CD14-positive monocyte (primary cell): ENCODE data around the gene FXYD1. TPM values are rescaled to one million over a fixed set of nuclear protein-coding genes. Genes with fewer than 3 reads are reported as not detected.

Experiments
- DNase-seq, 3 donors: peaks; one replicate each; pipeline ENCODE4 v3.0.0-alpha.2; 2011 to 2022
- H2AFZ ChIP-seq: 2 replicates; pipeline ENCODE4 v1.6.0; 2012; ENCODE audit warnings: mild to moderate bottlenecking, low read depth, low read length, inconsistent platforms; ENCODE audit not compliant: insufficient read depth, poor library complexity, severe bottlenecking
- H3K27ac ChIP-seq, 2 donors: 1 replicate in 1 of 2; 2 replicates in 1 of 2; pipeline ENCODE4 v1.5.1; 2012 to 2013; ENCODE audit warnings: low read length in 2 of 2, control low read depth in 1 of 2, inconsistent platforms in 1 of 2, low read depth in 1 of 2, mild to moderate bottlenecking in 1 of 2
- H3K27me3 ChIP-seq, 2 donors: one replicate each; pipeline versions ENCODE4 v1.6.0 to v1.6.1; 2011 to 2013; ENCODE audit warnings: low read length in 2 of 2; ENCODE audit not compliant: control insufficient read depth in 2 of 2, insufficient read depth in 2 of 2
- H3K36me3 ChIP-seq, 2 donors: replicated peaks in 1 of 2; 1 replicate in 1 of 2; 2 replicates in 1 of 2; pipeline versions ENCODE4 v1.5.1 to v1.6.1; 2012 to 2013; ENCODE audit warnings: low read length in 2 of 2, control low read depth in 1 of 2, inconsistent platforms in 1 of 2, mild to moderate bottlenecking in 1 of 2; ENCODE audit not compliant: insufficient read depth in 2 of 2, control insufficient read depth in 1 of 2
- H3K4me1 ChIP-seq, 2 donors: 1 replicate in 1 of 2; 2 replicates in 1 of 2; pipeline versions ENCODE4 v1.5.1 to v1.6.1; 2012 to 2013; ENCODE audit warnings: low read length in 2 of 2, control low read depth in 1 of 2, inconsistent platforms in 1 of 2, mild to moderate bottlenecking in 1 of 2, moderate library complexity in 1 of 2; ENCODE audit not compliant: insufficient read depth in 2 of 2, control insufficient read depth in 1 of 2
- H3K4me2 ChIP-seq: replicated peaks from 2 replicates; pipeline ENCODE3; 2012; ENCODE audit warnings: low read length, moderate library complexity, mild to moderate bottlenecking; ENCODE audit not compliant: poor library complexity, severe bottlenecking; ENCODE audit errors: extremely low read depth
- H3K4me3 ChIP-seq, 3 experiments: fragments of 200-600 bp in 1 of 3; sonication (generic) in 1 of 3; replicated peaks in 1 of 3; 1 replicate in 2 of 3; 2 replicates in 1 of 3; pipeline ENCODE4 v1.5.1; 2011 to 2013; ENCODE audit warnings: low read length in 3 of 3, mild to moderate bottlenecking in 3 of 3, control low read depth in 2 of 3, low read depth in 2 of 3, inconsistent platforms in 1 of 3, moderate library complexity in 1 of 3
- H3K79me2 ChIP-seq: 2 replicates; pipeline ENCODE4 v1.6.0; 2012; ENCODE audit warnings: mild to moderate bottlenecking, control low read depth, inconsistent platforms, low read length, moderate library complexity; ENCODE audit not compliant: insufficient read depth
- H3K9ac ChIP-seq: 2 replicates; pipeline ENCODE4 v1.6.0; 2017; ENCODE audit warnings: low read length, mild to moderate bottlenecking; ENCODE audit not compliant: insufficient read depth, poor library complexity, severe bottlenecking
- H3K9me3 ChIP-seq, 2 donors: replicated peaks in 1 of 2; 1 replicate in 1 of 2; 2 replicates in 1 of 2; pipeline versions ENCODE4 v1.5.1 to v1.6.1; 2012 to 2013; ENCODE audit warnings: low read length in 2 of 2, control low read depth in 1 of 2; ENCODE audit not compliant: control insufficient read depth in 1 of 2, insufficient read depth in 1 of 2
- H4K20me1 ChIP-seq: 2 replicates; pipeline ENCODE4 v1.6.0; 2012; ENCODE audit warnings: mild to moderate bottlenecking, low read length, control low read depth, moderate library complexity; ENCODE audit not compliant: insufficient read depth
- H3K27ac Mint-ChIP-seq, 7 donors: one replicate each; pipeline ENCODE4 v1.8.0; 2020; ENCODE audit warnings: mild to moderate bottlenecking in 7 of 7, mixed read lengths in 7 of 7, moderate library complexity in 6 of 7, inconsistent platforms in 2 of 7
- H3K27me3 Mint-ChIP-seq, 3 donors: one replicate each; pipeline ENCODE4 v1.8.0; 2021 to 2022; ENCODE audit warnings: low read depth in 3 of 3, mild to moderate bottlenecking in 3 of 3, mixed read lengths in 3 of 3, moderate library complexity in 3 of 3, inconsistent platforms in 1 of 3
- H3K36me3 Mint-ChIP-seq, 2 donors: one replicate each; pipeline ENCODE4 v1.8.0; 2020; ENCODE audit warnings: mixed read lengths in 2 of 2, inconsistent platforms in 1 of 2, mild to moderate bottlenecking in 1 of 2
- H3K4me1 Mint-ChIP-seq: one replicate; pipeline ENCODE4 v1.8.0; 2020; ENCODE audit warnings: mild to moderate bottlenecking, mixed read lengths
- H3K4me3 Mint-ChIP-seq, 2 donors: one replicate each; pipeline ENCODE4 v1.8.0; 2020; ENCODE audit warnings: mild to moderate bottlenecking in 2 of 2, mixed read lengths in 2 of 2, moderate library complexity in 1 of 2
- H3K9me3 Mint-ChIP-seq, 7 donors: one replicate each; pipeline ENCODE4 v1.8.0; 2020 to 2022; ENCODE audit warnings: mixed read lengths in 7 of 7, mild to moderate bottlenecking in 6 of 7, moderate library complexity in 6 of 7, inconsistent platforms in 2 of 7
- WGBS: methylation state at CpG from one replicate; pipeline ENCODE4 v1.1.5; 2013; ENCODE audit warnings: missing lambda C conversion rate; ENCODE audit not compliant: insufficient coverage; 5-methylcytosine and 5-hydroxymethylcytosine counted together
- intact Hi-C, 2 donors: fragments of 100-400 bp; cut with micrococcal nuclease; formaldehyde crosslinking; loops; one replicate each; pipeline versions ENCODE4 v1.15.0 to v1.15.1; 2023
- polyA plus RNA-seq, 3 donors: library from polyadenylated mRNA; depleted of rRNA in 1 of 3; unstranded in 2 of 3; stranded (reverse) in 1 of 3; fragments of 300-500 nt in 2 of 3; fragments of >200 nt in 1 of 3; fragmentation: Illumina TruSeq in 2 of 3; gene quantifications; 1 replicate in 2 of 3; 2 replicates in 1 of 3; pipeline ENCODE4 v1.2.3, GENCODE V29; 2012 to 2021
- TF ChIP-seq, protein P1 (sequence below): fragments of 200-600 bp; IDR thresholded peaks from one replicate; pipeline ENCODE4 v1.8.0; 2022; ENCODE audit warnings: antibody characterized with exemption, mild to moderate bottlenecking

The FXYD1 gene
- polyA plus RNA-seq, 3 donors = 0.25 to 0.74 TPM; not detected in 1

DNA sequence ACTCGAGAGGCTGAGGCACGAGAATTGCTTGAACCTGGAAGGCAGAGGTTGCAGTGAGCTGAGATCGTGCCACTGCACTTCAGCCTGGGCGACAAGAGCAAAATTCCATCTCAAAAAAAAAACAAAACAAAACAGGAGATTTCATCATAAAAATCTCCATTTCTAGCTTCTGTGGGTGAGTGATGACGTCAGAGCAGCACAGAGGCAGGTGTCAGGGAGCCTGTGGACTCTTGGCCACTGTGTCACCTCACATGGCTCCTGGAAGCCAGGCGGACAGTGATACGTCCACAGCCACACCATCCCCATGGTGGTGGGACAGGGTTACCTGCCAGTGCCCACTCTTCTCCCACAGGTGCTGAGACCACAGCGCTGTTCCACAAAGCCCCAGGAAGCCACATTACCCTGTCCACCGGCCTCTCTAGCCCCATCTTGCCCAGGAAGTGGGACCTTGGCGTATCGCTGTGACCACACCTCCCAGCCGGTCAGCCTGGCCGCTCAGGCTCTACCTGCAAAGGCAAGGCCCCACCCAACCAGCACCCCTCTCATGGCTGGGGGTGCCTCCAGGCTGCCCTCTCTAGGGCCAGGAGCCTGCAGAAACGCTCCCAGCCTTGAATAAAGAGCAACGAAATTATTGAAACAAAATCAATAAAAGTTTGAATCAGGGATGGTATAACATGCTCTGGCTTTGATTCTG lies 25.5 kb upstream of the FXYD1 start:
- Mint-ChIP-seq H3K9me3 (no peaks in the 10 kb centered on the region), H3K4me3 (no peak overlapping the region), H3K36me3 (no peaks in the 10 kb centered on the region), H3K27me3 (peaks cover 7 to 18% (median 12%) of the 10 kb centered on the region in 3 donors), H3K27ac (no peak overlapping the region), H3K4me1 (peaks cover 7% of the 10 kb centered on the region)
- intact Hi-C loops = no loop called here
- WGBS = 82% methylated on average over 11 of the region's 15 CpGs
- Histone ChIP-seq H3K27ac (no peak overlapping the region), H3K4me2 (no peak overlapping the region), H3K36me3 (no peaks in the 10 kb centered on the region), H3K27me3 (no peaks in the 10 kb centered on the region), H3K4me3 (no peak overlapping the region), H2AFZ (no peak overlapping the region), H3K9ac (no peak overlapping the region), H3K79me2 (no peaks in the 10 kb centered on the region), H3K4me1 (peaks cover 6 to 10% of the 10 kb centered on the region in 2 donors), H3K9me3 (no peaks in the 10 kb centered on the region), H4K20me1 (no peaks in the 10 kb centered on the region)
- DNase-seq = no peak
- TF ChIP-seq, protein P1, sequence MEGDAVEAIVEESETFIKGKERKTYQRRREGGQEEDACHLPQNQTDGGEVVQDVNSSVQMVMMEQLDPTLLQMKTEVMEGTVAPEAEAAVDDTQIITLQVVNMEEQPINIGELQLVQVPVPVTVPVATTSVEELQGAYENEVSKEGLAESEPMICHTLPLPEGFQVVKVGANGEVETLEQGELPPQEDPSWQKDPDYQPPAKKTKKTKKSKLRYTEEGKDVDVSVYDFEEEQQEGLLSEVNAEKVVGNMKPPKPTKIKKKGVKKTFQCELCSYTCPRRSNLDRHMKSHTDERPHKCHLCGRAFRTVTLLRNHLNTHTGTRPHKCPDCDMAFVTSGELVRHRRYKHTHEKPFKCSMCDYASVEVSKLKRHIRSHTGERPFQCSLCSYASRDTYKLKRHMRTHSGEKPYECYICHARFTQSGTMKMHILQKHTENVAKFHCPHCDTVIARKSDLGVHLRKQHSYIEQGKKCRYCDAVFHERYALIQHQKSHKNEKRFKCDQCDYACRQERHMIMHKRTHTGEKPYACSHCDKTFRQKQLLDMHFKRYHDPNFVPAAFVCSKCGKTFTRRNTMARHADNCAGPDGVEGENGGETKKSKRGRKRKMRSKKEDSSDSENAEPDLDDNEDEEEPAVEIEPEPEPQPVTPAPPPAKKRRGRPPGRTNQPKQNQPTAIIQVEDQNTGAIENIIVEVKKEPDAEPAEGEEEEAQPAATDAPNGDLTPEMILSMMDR = no peak

DNA sequence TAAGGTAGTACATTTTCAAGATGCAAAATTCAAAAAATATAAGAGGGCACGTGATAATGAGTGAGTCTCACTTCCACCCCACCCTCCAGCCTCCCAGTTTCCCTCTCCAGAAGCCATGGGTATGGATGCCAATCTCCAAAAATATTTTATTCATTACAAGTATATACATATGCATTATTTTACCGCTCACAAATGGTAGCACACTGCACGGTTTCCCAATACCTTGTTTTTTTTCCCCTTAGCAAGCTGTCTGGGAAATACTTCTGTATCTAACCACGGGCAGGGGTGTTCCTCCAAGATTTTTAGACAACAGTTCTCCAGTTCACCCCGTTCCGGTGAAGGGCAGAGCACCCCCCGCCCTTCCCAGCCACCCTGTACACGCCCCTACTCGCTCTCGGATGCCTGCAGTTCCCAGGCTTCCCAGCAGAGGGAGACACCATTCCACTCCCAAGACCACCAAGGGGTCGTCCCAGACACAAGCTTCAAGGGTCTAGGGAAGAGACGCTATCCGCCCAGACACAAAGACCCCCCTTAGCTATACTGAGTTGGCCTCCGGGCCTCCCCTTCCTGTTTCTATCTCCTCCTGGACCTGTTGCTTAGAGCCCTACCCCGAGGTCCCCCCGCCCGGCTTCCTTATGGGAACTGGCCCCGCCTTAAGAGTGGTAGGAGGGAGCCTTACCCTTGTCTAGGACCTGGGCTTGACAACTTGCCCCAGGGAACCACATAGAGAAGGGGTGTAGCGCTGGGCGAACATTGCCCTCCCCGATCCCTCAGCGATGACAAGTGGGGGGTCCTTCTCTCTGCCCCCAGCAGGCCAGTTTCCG lies 24.1 kb upstream of the FXYD1 start:
- Histone ChIP-seq H3K79me2 (no peaks in the 10 kb centered on the region), H3K36me3 (no peaks in the 10 kb centered on the region), H2AFZ (peak overlapping the region; percentile 48), H3K4me1 (peaks cover 12 to 17% of the 10 kb centered on the region in 2 donors), H3K4me3 (no peak overlapping the region), H3K27me3 (no peaks in the 10 kb centered on the region), H3K4me2 (peak overlapping the region; percentile 25), H3K9me3 (no peaks in the 10 kb centered on the region), H3K9ac (no peak overlapping the region), H3K27ac (no peak overlapping the region), H4K20me1 (no peaks in the 10 kb centered on the region)
- DNase-seq = peak; percentile 30 to 44 (median 30)
- intact Hi-C loops = no loop called here
- Mint-ChIP-seq H3K4me1 (peaks cover 15% of the 10 kb centered on the region), H3K27me3 (peaks cover 9 to 25% (median 20%) of the 10 kb centered on the region in 3 donors), H3K27ac (no peak overlapping the region), H3K36me3 (no peaks in the 10 kb centered on the region), H3K9me3 (peaks cover 0 to 2% (median 0%) of the 10 kb centered on the region in 7 donors), H3K4me3 (peak overlapping the region in 1 of 2 donors; percentile 53)
- 4% methylated on average over 10 of the region's 23 CpGs for whole genome bisulfite sequencing
- TF ChIP-seq, protein P1 = peak; percentile 97
